Jurkat, Clone E6-1 (cell line): ENCODE data around the gene PPIL6.
A peak's percentile ranks its signal among the peaks of the same experiment; 100 is the strongest.

Experiments
- DNase-seq: peaks from one replicate; pipeline ENCODE4 v3.0.0-alpha.2; 2011; ENCODE audit warnings: low read depth, low spot score
- H3K4me3 ChIP-seq: 2 replicates; pipeline ENCODE4 v1.5.1; 2011; ENCODE audit warnings: mild to moderate bottlenecking, low read length, control low read depth, moderate library complexity

PPIL6 gene

GRCh38 chr6:109452181-109452580 lies 11.8 kb upstream of the PPIL6 start:
- no peak for DNase-seq
- no peak overlapping the region for H3K4me3 ChIP-seq

GRCh38 chr6:109451376-109451775 lies 10.9 kb upstream of the PPIL6 start:
- no peak overlapping the region for H3K4me3 ChIP-seq
- DNase-seq, result no peak

- no peak overlapping the region for H3K4me3 ChIP-seq
- no peak for DNase-seq
Observed at GRCh38 chr6:109450801-109451200, 10.4 kb upstream of the PPIL6 start.

GRCh38 chr6:109449795-109450673 lies 9.6 kb upstream of the PPIL6 start:
- peak overlapping the region; percentile 3; the same call in 1 of the 2 replicates for H3K4me3 ChIP-seq
- peak; percentile 72 for DNase-seq

- no peak for DNase-seq
- H3K4me3 ChIP-seq, result no peak overlapping the region
Observed at GRCh38 chr6:109449064-109449794, 8.8 kb upstream of the PPIL6 start.

- no peak for DNase-seq
- H3K4me3 ChIP-seq, result no peak overlapping the region
Observed at GRCh38 chr6:109448615-109449014, 8.2 kb upstream of the PPIL6 start.

GRCh38 chr6:109447878-109448555 lies 7.6 kb upstream of the PPIL6 start:
- no peak overlapping the region for H3K4me3 ChIP-seq
- no peak for DNase-seq

- no peak for DNase-seq
- no peak overlapping the region for H3K4me3 ChIP-seq
Observed at GRCh38 chr6:109447087-109447486, 6.7 kb upstream of the PPIL6 start.

- no peak for DNase-seq
- no peak overlapping the region for H3K4me3 ChIP-seq
Observed at GRCh38 chr6:109446541-109446940, 6.1 kb upstream of the PPIL6 start.

- no peak for DNase-seq
- H3K4me3 ChIP-seq, result no peak overlapping the region
Observed at GRCh38 chr6:109446072-109446471, 5.6 kb upstream of the PPIL6 start.

GRCh38 chr6:109445382-109445781 lies 5.0 kb upstream of the PPIL6 start:
- no peak for DNase-seq

GRCh38 chr6:109443425-109443950 lies 3.1 kb upstream of the PPIL6 start:
- H3K4me3 ChIP-seq, result no peak overlapping the region

More at GRCh38 chr6:109445382-109445781, 5.0 kb upstream of the PPIL6 start:
- no peak overlapping the region for H3K4me3 ChIP-seq

GRCh38 chr6:109442393-109442924 lies 2.0 kb upstream of the PPIL6 start:
- no peak overlapping the region for H3K4me3 ChIP-seq
- DNase-seq, result no peak

More at GRCh38 chr6:109443425-109443950, 3.1 kb upstream of the PPIL6 start:
- no peak for DNase-seq

- peak; percentile 18 for DNase-seq
- H3K4me3 ChIP-seq, result peak overlapping the region; percentile 85
Observed at GRCh38 chr6:109441069-109441816, 815 bp upstream of the PPIL6 start.

- no peak for DNase-seq
- H3K4me3 ChIP-seq, result no peak overlapping the region
Observed at GRCh38 chr6:109436041-109436440, 4.4 kb downstream of the PPIL6 start.

GRCh38 chr6:109434456-109434855 lies 6.0 kb downstream of the PPIL6 start:
- no peak for DNase-seq
- no peak overlapping the region for H3K4me3 ChIP-seq

- no peak for DNase-seq
- H3K4me3 ChIP-seq, result no peak overlapping the region
Observed at GRCh38 chr6:109429496-109429895, 10.9 kb downstream of the PPIL6 start.

- DNase-seq, result no peak
- no peak overlapping the region for H3K4me3 ChIP-seq
Observed at GRCh38 chr6:109428889-109429477, 11.4 kb downstream of the PPIL6 start.
